WTC11 (cell line): ENCODE results near the gene RPS6KB2.

Experiments
- CREM ChIP-seq: sonication (generic); formaldehyde crosslinking; IDR thresholded peaks from 2 replicates; pipeline ENCODE4 v1.8.1; 2022; ENCODE audit warnings: mild to moderate bottlenecking, missing genetic modification reagents, moderate library complexity
- E2F4 ChIP-seq: sonication (generic); formaldehyde crosslinking; IDR thresholded peaks from 2 replicates; pipeline ENCODE4 v1.8.1; 2022; ENCODE audit warnings: low read depth, mild to moderate bottlenecking, moderate library complexity, missing genetic modification reagents, borderline replicate concordance
- ESRRA ChIP-seq: sonication (generic); formaldehyde crosslinking; IDR thresholded peaks from 2 replicates; pipeline ENCODE4 v1.8.1; 2022; ENCODE audit warnings: mild to moderate bottlenecking, missing genetic modification reagents, borderline replicate concordance
- MAX ChIP-seq: sonication (generic); formaldehyde crosslinking; IDR thresholded peaks from 2 replicates; pipeline ENCODE4 v1.8.0; 2022; ENCODE audit warnings: mild to moderate bottlenecking, missing genetic modification reagents
- MLX ChIP-seq: sonication (generic); formaldehyde crosslinking; IDR thresholded peaks from 2 replicates; pipeline ENCODE4 v1.8.1; 2023; ENCODE audit warnings: mild to moderate bottlenecking, missing genetic modification reagents, moderate library complexity
- TEAD1 ChIP-seq: sonication (generic); formaldehyde crosslinking; IDR thresholded peaks from 2 replicates; pipeline ENCODE4 v1.8.0; 2022; ENCODE audit warnings: mild to moderate bottlenecking, missing genetic modification reagents
- TEAD4 ChIP-seq: sonication (generic); formaldehyde crosslinking; IDR thresholded peaks from 2 replicates; pipeline ENCODE4 v1.8.0; 2022; ENCODE audit warnings: mild to moderate bottlenecking, missing genetic modification reagents
- TF ChIP-seq, protein P1 (sequence below): fragments of 200-600 bp; IDR thresholded peaks from 2 replicates; pipeline ENCODE4 v1.8.0; 2022; ENCODE audit warnings: antibody characterized with exemption
- TF ChIP-seq, protein P2 (sequence below): sonication (generic); formaldehyde crosslinking; IDR thresholded peaks from 2 replicates; pipeline ENCODE4 v1.8.0; 2022; ENCODE audit warnings: mild to moderate bottlenecking, missing genetic modification reagents

DNA sequence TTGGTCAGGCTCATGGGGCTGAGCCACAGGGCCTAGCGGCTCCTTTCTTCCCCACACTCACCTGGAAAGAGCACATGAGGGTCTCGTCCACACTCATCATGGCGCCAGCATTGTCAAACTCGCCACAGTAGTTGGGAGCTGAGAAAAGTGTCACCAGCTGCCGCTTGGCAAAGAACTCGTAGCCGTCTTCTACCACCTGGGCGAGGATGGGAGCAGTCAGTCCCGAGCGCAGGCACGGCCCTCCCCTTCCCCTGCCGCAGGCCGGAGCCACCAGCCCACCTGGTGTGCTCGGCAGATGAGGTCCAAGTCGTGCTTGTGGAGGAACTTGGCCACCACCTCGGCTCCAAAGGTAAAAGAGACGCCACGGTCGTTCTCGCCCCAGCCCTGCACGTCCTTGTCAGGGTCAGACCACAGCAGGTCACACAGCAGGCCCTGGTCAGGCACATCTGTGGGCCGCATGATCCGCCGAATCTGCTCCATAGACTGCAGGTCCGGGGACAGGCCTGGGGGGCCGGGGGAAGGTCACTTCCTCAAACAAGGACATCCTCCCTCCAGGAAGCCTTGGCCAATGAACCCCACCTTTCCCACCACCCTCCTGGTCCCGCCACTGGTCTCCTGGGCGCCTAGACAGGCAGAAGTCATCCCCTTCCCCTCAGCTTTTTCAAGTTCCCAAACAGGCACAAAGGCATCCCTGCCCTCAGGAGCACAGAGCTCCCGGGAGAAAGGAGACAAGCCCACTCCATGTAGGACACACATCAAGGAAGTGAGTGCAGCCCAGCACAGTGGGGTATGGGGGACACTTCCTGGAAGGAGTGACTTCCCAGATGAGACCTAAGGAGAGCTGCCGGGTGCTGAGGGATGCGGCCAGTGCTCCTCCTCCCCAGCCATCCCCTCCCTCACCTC is 29.4 kb upstream of the RPS6KB2 start:
- TF ChIP-seq, protein P1, sequence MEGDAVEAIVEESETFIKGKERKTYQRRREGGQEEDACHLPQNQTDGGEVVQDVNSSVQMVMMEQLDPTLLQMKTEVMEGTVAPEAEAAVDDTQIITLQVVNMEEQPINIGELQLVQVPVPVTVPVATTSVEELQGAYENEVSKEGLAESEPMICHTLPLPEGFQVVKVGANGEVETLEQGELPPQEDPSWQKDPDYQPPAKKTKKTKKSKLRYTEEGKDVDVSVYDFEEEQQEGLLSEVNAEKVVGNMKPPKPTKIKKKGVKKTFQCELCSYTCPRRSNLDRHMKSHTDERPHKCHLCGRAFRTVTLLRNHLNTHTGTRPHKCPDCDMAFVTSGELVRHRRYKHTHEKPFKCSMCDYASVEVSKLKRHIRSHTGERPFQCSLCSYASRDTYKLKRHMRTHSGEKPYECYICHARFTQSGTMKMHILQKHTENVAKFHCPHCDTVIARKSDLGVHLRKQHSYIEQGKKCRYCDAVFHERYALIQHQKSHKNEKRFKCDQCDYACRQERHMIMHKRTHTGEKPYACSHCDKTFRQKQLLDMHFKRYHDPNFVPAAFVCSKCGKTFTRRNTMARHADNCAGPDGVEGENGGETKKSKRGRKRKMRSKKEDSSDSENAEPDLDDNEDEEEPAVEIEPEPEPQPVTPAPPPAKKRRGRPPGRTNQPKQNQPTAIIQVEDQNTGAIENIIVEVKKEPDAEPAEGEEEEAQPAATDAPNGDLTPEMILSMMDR = no peak
- TF ChIP-seq TEAD4 (CRISPR knock-in tag) = no peak
- no peak for TF ChIP-seq E2F4 (CRISPR knock-in tag)
- TF ChIP-seq ESRRA (CRISPR knock-in tag) = no peak
- TF ChIP-seq MLX (CRISPR knock-in tag) = no peak
- TF ChIP-seq CREM (CRISPR knock-in tag) = no peak
- no peak for TF ChIP-seq MAX
- TF ChIP-seq, protein P2, sequence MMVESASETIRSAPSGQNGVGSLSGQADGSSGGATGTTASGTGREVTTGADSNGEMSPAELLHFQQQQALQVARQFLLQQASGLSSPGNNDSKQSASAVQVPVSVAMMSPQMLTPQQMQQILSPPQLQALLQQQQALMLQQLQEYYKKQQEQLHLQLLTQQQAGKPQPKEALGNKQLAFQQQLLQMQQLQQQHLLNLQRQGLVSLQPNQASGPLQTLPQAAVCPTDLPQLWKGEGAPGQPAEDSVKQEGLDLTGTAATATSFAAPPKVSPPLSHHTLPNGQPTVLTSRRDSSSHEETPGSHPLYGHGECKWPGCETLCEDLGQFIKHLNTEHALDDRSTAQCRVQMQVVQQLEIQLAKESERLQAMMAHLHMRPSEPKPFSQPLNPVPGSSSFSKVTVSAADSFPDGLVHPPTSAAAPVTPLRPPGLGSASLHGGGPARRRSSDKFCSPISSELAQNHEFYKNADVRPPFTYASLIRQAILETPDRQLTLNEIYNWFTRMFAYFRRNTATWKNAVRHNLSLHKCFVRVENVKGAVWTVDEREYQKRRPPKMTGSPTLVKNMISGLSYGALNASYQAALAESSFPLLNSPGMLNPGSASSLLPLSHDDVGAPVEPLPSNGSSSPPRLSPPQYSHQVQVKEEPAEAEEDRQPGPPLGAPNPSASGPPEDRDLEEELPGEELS (CRISPR knock-in tag) = no peak
- TF ChIP-seq TEAD1 (CRISPR knock-in tag) = no peak
